ENCODE results near the gene SIPA1L3. TPM values are rescaled to one million over a fixed set of nuclear protein-coding genes. Genes with fewer than 3 reads are reported as not detected.

The SIPA1L3 gene
- polyA plus RNA-seq, 1 of the 3 experiments (the other 2 are of a cell fraction): 11.6 TPM

DNA sequence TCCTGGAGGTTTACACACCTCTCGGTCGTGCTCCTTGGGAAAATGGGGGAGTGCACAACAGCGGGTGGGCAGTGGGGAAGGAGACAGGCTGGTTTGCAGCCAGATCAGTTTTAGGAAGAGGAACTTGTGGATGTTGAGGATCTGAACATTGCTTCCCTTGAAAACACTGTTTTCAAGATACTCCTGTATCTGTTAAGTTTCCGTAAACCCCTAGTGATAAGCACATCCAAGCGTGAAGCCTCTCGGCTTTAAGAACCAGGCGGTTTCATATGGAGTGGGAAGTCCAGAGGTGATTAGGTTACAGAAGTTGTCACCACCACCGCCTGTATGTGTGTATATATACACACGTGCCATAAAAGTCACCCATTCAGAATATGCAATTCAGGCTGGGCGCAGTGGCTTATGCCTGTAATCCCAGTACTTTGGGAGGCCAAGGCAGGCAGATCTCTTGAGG, 47.4 kb downstream of the SIPA1L3 start:
- Histone ChIP-seq H3K9me2 (no peaks in the 10 kb centered on the region), H3K36me3 (replicated peaks in 1 of 2; ENCODE audit: control insufficient read depth in 1 of 2, insufficient read depth in 2 of 2, low read length in 1 of 2) (peaks cover 0 to 3% of the 10 kb centered on the region in 2 experiments), H3K27me3 (ENCODE audit: insufficient read depth) (no peaks in the 10 kb centered on the region), H3K4me3 (ENCODE audit: low read depth in 2 of 2, low read length in 1 of 2) (no peak overlapping the region), H3K9me3 (no peaks in the 10 kb centered on the region), H3K79me2 (ENCODE audit: insufficient read depth) (peaks cover 96% of the 10 kb centered on the region), H3F3A (replicated peaks; ENCODE audit: insufficient read depth) (no peaks in the 10 kb centered on the region), H2AFZ (ENCODE audit: low read depth) (no peak overlapping the region), H3K4me1 (ENCODE audit: control insufficient read depth in 1 of 2, insufficient read depth in 2 of 2, low read depth in 1 of 2, low read length in 1 of 2) (peaks cover 0 to 16% of the 10 kb centered on the region in 2 experiments; a peak in 1 of 4 replicates), H4K20me1 (ENCODE audit: insufficient read depth) (0 out of 2 replicates have a peak, but pooled peaks cover 3% of the 10 kb centered on the region), H3K27ac (ENCODE audit: low read depth in 2 of 2, low read length in 1 of 2) (peak overlapping the region in 1 of 2 experiments; percentile 5; a peak in 1 of 4 replicates), H3K9ac (no peak overlapping the region), H3K4me2 (no peak overlapping the region)
- ChIA-PET CTCF (interaction anchor here (1.2 kb wide), 1 partner anchor 22 kb away, joined by 6 read pairs; no protein-coding TSS in a partner anchor), POLR2A (no interaction called here)
- TF ChIP-seq CHD2 (IDR thresholded peaks at IDR 0.05; ENCODE audit: low read length, partially characterized antibody) (no peak), MXI1 (IDR thresholded peaks at IDR 0.05; ENCODE audit: low read depth, low read length) (no peak)
- 96% methylated on average over 10 of the region's 10 CpGs for WGBS (ENCODE audit: low lambda C conversion rate)
- DNase-seq: no peak

DNA sequence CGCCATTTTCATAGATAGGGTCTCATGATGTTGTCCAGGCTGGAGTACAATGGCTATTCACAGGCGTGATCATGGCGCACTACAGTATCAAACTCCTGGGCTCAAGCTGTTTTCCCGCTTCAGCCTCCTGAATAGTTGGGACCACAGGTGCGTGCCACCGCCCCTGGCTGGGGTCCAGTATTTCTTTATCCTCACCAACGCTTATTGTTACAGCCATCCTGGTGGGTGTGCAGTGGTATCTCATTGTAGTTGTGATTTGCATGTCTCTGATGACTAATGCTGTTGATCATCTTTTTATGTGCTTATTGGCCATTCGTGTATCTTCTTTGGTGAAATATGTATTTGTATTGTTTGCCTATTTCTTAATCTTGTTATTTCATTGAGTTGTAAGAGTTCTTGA, 49.0 kb downstream of the SIPA1L3 start:
- Histone ChIP-seq H3K4me3 (ENCODE audit: low read depth in 2 of 2, low read length in 1 of 2) (no peak overlapping the region), H3K9me3 (0 out of 2 replicates have a peak, but pooled peaks cover under 1% of the 10 kb centered on the region), H3K27ac (ENCODE audit: low read depth in 2 of 2, low read length in 1 of 2) (no peak overlapping the region), H2AFZ (ENCODE audit: low read depth) (no peak overlapping the region), H4K20me1 (ENCODE audit: insufficient read depth) (0 out of 2 replicates have a peak, but pooled peaks cover 3% of the 10 kb centered on the region), H3F3A (replicated peaks; ENCODE audit: insufficient read depth) (no peaks in the 10 kb centered on the region), H3K4me1 (ENCODE audit: control insufficient read depth in 1 of 2, insufficient read depth in 2 of 2, low read depth in 1 of 2, low read length in 1 of 2) (peaks cover 0 to 16% of the 10 kb centered on the region in 2 experiments; a peak in 1 of 4 replicates), H3K4me2 (no peak overlapping the region), H3K9me2 (no peaks in the 10 kb centered on the region), H3K79me2 (ENCODE audit: insufficient read depth) (peaks cover 97% of the 10 kb centered on the region), H3K27me3 (ENCODE audit: insufficient read depth) (no peaks in the 10 kb centered on the region), H3K9ac (no peak overlapping the region), H3K36me3 (replicated peaks in 1 of 2; ENCODE audit: control insufficient read depth in 1 of 2, insufficient read depth in 2 of 2, low read length in 1 of 2) (peaks cover 0 to 7% of the 10 kb centered on the region in 2 experiments)
- WGBS (ENCODE audit: low lambda C conversion rate): 78% methylated on average over 8 of the region's 8 CpGs
- no peak for TF ChIP-seq MXI1 (IDR thresholded peaks at IDR 0.05; ENCODE audit: low read depth, low read length)
- TF ChIP-seq, protein P1, sequence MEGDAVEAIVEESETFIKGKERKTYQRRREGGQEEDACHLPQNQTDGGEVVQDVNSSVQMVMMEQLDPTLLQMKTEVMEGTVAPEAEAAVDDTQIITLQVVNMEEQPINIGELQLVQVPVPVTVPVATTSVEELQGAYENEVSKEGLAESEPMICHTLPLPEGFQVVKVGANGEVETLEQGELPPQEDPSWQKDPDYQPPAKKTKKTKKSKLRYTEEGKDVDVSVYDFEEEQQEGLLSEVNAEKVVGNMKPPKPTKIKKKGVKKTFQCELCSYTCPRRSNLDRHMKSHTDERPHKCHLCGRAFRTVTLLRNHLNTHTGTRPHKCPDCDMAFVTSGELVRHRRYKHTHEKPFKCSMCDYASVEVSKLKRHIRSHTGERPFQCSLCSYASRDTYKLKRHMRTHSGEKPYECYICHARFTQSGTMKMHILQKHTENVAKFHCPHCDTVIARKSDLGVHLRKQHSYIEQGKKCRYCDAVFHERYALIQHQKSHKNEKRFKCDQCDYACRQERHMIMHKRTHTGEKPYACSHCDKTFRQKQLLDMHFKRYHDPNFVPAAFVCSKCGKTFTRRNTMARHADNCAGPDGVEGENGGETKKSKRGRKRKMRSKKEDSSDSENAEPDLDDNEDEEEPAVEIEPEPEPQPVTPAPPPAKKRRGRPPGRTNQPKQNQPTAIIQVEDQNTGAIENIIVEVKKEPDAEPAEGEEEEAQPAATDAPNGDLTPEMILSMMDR (IDR thresholded peaks at IDR 0.05): no peak
- no peak for TF ChIP-seq JUND (IDR thresholded peaks at IDR 0.05)
- DNase-seq: no peak
- ChIA-PET CTCF (no interaction called here), POLR2A (no interaction called here)

- TF ChIP-seq, protein P2, sequence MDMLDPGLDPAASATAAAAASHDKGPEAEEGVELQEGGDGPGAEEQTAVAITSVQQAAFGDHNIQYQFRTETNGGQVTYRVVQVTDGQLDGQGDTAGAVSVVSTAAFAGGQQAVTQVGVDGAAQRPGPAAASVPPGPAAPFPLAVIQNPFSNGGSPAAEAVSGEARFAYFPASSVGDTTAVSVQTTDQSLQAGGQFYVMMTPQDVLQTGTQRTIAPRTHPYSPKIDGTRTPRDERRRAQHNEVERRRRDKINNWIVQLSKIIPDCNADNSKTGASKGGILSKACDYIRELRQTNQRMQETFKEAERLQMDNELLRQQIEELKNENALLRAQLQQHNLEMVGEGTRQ (IDR thresholded peaks at IDR 0.05; ENCODE audit: borderline replicate concordance, low read depth, low read length): no peak
- TF ChIP-seq, protein P3, sequence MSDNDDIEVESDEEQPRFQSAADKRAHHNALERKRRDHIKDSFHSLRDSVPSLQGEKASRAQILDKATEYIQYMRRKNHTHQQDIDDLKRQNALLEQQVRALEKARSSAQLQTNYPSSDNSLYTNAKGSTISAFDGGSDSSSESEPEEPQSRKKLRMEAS (IDR thresholded peaks at IDR 0.05; ENCODE audit: low read depth): no peak
- TF ChIP-seq EZH2phosphoT487 (IDR thresholded peaks at IDR 0.05; ENCODE audit: borderline replicate concordance, low read depth): no peak
- TF ChIP-seq FOXJ3 (CRISPR knock-in tag; IDR thresholded peaks at IDR 0.05): no peak
- TF ChIP-seq TEAD4 (IDR thresholded peaks at IDR 0.05; ENCODE audit: borderline replicate concordance, insufficient read depth): no peak
- Histone ChIP-seq H3K4me3 (ENCODE audit: low read depth in 2 of 2, low read length in 1 of 2) (no peak overlapping the region), H3K36me3 (replicated peaks in 1 of 2; ENCODE audit: control insufficient read depth in 1 of 2, insufficient read depth in 2 of 2, low read length in 1 of 2) (peaks cover 0 to 7% of the 10 kb centered on the region in 2 experiments), H3K4me1 (ENCODE audit: control insufficient read depth in 1 of 2, insufficient read depth in 2 of 2, low read depth in 1 of 2, low read length in 1 of 2) (peaks cover 0 to 16% of the 10 kb centered on the region in 2 experiments; a peak in 1 of 4 replicates), H3K9me2 (no peaks in the 10 kb centered on the region), H4K20me1 (ENCODE audit: insufficient read depth) (0 out of 2 replicates have a peak, but pooled peaks cover 3% of the 10 kb centered on the region), H3K27ac (ENCODE audit: low read depth in 2 of 2, low read length in 1 of 2) (no peak overlapping the region), H3K4me2 (no peak overlapping the region), H3K9ac (no peak overlapping the region), H3F3A (replicated peaks; ENCODE audit: insufficient read depth) (peaks cover 4% of the 10 kb centered on the region), H2AFZ (ENCODE audit: low read depth) (no peak overlapping the region), H3K79me2 (ENCODE audit: insufficient read depth) (peaks cover 97% of the 10 kb centered on the region), H3K9me3 (0 out of 2 replicates have a peak, but pooled peaks cover 7% of the 10 kb centered on the region), H3K27me3 (ENCODE audit: insufficient read depth) (no peaks in the 10 kb centered on the region)
- 92% methylated on average over 1 of the region's 1 CpG for WGBS (ENCODE audit: low lambda C conversion rate)
- DNase-seq: no peak
- CTCF ChIA-PET: interaction anchor here (0.6 to 0.9 kb wide), 2 partner anchors 55 to 277 kb away, joined by 3 to 6 read pairs; no protein-coding TSS in a partner anchor
- POLR2A ChIA-PET: no interaction called here
Observed at GRCh38 chr19:37957176-37957575, 50.2 kb downstream of the SIPA1L3 start.

Measured in SK-N-SH (cell line).